Stimulated activated CD8-positive, alpha-beta memory T cell treated with anti-CD3 and anti-CD28 coated beads, Interleukin-15, amount 100 ng/mL, for 24 hours (primary cell): ENCODE measurements around the gene LTF.
"Not testable (repeated sequence)": the region's sequence is repeated elsewhere in the genome, so short reads cannot be mapped to it uniquely, and the experiment has no call there.

Experiments
- DNase-seq: peaks from one replicate; pipeline ENCODE4 v3.0.0-alpha.2; 2020; ENCODE audit warnings: low read depth

The LTF gene

DNA sequence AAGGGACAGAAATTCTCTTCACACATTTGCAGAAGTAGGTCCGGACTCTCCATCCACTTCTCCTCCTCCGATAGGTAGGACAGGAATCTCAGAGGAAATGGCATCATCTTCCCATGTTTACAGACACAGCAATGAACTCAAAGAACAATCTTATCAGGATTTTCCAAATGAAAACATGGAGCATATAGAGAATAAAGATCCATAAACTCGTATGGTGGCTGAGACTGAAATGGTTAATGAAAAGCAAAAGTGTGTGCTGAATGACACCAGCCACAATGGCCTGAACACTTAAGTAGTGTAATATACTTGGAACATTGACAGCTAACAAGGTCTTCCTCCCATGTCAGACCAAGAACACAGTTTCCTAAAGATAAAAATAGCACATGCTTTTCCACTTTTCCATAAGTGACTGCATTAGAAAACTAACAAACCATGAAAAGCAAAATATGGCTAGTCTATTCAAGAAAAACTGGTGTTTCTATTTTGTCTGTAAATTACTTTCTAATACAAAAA, 51.9 kb downstream of the LTF start:
- no peak for DNase-seq

DNA sequence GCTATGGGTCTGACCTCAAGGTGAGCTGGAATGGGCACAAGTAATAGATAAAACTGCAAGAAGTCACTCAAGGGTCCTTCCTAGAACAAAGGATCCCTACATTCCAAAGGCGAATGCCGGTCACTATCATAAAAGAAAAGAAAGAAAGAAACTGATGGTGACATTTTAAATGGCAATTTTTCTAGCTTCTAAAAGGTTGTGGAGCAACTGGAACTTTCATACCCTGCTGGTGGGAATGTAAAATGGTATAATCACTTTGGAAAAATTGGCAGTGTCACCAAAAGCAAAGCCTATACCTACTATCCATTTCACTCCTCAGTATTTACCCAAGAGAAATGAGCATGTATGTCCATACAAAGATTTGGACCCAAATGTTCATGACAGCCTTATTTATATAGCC, 53.4 kb downstream of the LTF start:
- no peak for DNase-seq

DNA sequence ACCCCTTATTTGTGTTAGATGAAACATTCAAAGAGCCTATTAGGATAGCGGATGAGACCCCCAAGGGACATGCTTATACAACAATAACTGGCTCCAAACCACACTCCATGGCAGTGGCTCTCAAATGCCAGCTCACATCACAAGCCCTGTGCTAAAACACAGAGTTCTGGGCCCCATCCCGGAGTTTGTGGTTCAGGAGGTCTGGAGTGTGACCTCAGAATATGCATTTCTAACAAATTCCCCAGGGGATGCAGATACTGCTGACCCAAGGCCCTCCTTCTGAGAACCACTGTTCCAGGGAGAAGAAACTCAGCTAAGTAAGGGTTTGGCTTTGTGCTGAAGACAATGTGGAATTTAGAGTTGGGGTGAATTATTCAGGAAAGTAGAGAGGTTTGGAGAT, 54.0 kb downstream of the LTF start:
- DNase-seq: no peak

DNA sequence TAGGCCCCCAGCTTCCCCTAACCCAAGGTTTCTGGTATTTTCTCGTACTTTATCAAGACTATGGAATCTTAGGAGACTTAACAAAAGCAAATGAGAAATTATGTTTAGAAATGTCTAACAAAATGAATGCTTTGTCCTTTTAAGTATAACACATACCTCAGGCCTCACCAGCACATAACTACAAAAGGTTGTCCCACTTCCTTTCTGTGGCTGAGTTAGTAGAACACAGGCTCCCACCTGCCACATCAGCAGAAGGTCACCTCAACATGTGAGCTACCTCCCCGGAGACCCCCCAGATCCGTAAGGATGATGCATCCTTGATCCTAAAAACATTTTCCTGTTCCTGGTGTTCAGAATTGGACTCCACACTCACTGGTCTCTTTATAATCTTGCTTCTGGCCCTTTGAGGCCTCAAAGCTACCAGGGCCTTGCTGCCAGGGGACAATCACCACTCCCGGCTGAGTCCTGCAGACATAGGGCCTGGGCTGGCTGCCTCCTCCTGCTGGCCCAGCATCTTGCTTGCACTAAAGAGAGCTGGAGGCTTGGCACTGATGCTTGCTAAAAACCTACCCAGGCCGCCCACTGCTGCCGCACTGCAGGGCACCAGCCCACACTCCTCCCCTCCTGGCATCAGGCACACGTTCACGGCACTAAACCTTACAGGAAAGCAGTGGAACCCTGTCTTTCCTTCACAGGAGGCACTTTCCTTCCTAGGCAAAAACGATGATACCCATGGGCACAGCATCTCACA, 54.8 kb downstream of the LTF start:
- no peak for DNase-seq

DNA sequence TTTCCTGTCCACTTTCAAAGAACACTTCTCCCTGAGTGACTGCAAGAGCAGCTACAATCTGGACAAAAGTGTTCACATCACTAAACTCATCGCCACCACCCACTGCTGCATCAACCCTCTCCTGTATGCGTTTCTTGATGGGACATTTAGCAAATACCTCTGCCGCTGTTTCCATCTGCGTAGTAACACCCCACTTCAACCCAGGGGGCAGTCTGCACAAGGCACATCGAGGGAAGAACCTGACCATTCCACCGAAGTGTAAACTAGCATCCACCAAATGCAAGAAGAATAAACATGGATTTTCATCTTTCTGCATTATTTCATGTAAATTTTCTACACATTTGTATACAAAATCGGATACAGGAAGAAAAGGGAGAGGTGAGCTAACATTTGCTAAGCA, 55.9 kb downstream of the LTF start:
- no peak for DNase-seq

DNA sequence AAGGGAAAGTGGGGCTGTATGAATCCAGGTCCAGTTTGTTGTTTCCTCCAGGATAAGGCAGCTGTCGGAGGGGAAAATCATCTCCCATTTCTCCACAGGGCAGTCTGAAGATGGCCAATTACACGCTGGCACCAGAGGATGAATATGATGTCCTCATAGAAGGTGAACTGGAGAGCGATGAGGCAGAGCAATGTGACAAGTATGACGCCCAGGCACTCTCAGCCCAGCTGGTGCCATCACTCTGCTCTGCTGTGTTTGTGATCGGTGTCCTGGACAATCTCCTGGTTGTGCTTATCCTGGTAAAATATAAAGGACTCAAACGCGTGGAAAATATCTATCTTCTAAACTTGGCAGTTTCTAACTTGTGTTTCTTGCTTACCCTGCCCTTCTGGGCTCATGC, 56.7 kb downstream of the LTF start:
- no peak for DNase-seq

DNA sequence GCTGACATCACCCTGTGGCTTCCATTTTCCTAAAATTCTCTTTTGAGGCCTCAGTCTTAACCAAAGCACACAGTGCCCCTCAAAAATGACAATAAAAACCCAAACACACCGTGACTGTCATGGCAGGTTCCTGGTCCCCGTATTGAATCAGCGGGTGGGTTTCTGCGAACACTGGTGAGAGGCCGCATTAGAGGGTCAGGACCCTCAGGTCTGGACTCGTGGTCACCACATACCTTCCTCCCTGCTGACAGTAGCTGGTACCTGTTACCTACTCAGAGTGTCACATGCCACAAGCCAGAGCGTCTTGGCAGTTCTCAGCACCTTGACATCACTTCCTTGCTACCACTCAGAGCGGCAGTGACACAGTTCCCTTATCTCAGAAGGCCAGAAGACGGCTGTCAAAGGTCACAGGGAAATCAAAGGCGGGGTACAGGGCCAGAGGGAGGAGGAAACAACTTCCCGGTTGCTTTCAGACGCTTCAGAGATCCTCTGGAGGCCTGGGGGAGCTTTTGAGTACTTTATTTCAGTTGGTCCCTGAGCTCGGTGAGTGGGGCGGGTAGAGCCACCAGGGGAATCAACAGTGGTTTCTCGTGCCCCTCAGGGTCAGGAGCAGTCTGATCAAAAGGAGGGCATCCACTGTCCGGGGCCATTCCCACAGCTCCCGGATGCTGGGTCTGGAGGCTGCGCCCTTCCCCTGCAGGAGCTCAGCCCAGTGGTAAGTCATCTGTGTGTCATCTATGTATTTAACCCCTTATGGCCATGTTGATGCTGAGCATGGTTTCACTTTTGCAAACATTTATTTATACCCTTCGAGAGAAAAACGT, 57.7 kb downstream of the LTF start, which contains the start of the genes CCR5AS and CCRL2:
CCR5AS (minus strand) TSS at position 279 of the 824 bp plus-strand sequence.
CCRL2 (plus strand) TSS at position 472 of the 824 bp plus-strand sequence. CDS start 821 bp downstream, outside the sequence.
- no peak for DNase-seq

DNA sequence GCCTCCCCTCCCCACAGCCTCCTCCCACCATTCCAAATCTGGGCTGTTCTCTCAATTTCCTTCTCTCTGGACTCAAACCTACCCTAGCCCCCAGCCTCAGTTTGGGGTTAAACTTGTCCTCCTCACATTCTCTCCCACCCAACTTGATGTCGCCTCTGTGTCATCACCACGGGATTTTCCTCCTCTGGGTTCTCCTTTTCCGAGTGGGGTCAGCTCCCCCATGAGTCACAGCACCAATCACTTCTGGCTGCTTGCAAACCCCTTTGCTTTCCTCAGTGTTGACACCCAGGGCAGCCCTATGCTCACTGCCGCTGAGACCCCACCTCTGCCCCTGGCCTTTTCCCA, 58.3 kb downstream of the LTF start:
- no peak for DNase-seq

DNA sequence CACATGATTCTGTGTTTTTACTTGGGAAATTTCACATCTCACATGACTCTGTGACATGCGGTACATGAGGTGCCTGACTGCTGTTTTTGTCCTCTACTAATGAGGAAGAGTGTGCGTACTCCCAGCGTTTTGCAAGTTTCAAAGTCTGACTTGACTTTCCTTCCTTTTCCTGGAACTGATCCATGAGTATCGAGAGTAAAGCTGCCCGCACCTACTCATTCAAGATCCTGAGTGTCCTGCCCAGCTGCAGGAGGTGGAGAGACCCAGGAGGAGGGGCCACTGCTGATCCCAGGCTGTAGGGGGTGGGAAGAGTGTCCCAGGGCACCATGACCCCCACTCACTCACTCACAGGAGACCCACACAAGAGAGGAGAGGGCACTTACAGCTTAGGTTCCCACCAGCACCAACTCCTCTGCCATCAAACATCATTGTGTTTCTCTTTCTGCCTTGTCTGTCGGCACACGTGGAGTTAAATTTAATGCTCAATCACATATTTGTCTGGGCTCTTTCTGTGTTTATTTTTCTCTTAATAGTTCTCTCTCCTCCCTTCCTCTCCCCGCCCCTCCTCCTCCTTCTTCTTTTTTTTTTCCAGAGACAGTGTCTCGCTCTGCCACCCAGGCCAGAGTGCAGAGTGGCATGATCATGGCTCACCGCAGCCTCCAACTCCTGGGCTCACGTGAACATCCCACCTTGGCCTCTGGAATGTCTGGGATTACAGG, 59.2 kb downstream of the LTF start:
- DNase-seq: no peak

DNA sequence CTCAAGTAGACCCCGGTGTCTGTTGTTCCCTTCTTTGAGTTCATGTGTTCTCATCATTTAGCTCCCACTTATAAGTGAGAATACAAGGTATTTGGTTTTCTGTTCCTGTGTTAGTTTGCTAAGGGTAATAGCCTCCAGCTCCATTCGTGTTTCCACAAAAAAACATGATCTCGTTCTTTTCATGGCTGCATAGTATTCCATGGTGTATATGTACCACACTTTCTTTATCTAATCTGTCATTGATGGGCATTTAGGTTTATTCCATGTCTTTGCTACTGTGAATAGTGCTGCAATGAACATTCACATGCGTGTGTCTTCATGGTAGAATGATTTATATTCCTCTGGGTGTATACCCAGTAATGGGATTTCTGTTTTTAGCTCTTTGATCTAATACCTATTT, 61.8 kb downstream of the LTF start:
- not testable (repeated sequence) for DNase-seq

DNA sequence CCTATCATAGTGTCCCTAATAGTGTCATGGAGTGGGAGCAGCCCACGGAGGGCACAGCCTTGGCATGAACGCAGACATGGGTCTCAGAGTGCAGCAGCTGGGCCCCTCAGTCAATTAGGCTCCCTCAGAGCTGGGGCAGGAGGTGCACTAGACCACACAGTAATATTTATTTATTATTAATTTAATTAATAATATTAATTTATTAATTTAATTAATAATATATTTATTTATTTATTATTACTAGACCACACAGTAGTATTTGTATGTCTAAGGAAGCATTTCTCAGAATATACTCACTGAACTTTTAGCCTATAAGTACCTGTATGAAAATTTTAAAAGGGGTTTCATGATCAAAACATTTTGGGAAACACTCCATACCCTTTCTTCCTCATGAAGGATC, 63.1 kb downstream of the LTF start:
- DNase-seq: no peak

DNA sequence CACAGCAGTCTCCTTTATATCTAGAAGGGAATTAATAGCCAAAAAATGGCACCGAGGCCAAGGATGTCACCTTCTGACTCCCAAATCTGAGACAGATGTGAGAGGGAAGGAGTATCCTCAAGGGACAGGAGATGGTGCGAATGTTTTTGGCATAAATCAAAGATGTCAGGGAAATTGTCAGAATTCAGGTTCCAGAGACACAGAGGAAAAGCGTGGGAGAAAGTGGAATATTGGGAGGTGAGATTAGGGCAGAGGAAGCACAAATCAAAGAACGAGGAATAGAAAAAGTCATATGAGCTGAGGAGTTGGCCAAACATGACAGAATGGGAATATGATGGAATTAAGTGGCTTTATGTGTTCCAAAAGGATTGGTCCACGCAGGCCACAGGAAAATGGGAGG, 63.9 kb downstream of the LTF start:
- no peak for DNase-seq

DNA sequence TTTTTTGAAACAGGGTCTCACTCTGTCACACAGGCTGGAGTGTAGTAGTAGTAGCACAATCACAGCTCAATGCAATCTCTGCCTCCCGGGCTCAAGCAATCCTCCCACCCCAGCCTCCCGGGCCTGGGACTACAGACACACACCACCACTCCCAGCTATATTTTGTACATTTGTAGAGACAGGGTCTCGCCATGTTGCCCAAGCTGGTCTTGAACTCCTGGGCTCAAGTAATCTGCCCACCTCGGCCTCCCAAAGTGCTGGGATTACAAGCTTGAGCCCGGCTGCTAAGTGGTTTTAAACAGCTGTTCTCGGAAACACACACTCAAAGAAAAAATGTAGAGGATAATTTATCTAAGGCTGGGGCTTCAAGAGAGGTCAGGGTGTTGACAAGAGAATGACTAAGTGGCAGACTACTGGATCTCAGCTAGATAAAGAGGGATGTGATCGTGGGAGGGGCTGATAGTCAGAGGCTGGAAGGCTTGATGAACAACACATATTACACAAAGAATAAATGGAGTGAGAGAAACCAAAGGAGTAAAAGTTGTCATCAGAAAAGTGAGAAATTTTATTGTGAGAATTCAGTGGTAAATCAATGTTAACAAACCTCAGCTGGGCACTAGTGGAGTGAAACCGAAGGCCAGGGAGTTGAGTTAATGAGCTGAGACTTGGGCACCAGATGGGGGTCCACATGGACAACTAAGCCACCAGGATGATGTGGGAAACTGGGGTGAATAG, 64.5 kb downstream of the LTF start:
- DNase-seq: no peak

DNA sequence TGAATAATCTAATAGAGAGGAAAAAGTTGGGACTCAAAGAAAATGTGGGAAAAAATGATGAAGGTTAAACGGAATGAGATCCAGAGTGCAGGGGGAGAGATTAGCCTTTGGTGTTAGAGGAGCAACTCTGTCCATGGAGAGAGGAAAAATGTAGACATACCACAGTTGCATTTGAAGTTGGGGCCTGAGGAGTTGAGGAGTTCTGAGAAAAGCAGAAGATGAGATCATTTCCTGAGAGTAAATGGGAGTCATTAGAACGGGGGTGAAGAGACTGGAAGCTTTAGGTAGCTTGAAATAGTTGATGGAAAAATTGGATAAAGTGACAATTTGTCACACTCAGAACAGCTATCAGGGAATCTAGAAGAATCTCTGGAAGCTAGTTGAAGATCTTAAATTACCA, 65.1 kb downstream of the LTF start:
- DNase-seq: no peak

DNA sequence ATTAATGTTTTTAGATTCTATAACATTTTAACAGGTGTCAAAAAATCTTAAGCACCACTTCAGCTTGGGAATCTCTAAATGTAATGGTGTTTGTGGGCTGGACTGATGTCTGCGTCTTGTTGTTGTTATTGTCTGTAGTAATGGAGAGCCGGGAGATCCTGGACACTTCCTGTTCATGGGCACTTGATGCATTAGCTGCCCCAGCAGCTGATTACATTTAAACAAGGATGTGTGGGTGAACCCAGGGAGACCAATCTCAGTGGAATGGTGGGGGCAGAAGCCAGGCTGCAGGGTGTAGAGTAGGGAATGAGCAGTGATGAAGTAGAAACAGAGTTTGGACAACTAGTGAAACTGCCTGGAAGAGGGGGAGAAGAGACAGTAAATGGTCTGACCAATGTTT, 65.6 kb downstream of the LTF start:
- DNase-seq: no peak

DNA sequence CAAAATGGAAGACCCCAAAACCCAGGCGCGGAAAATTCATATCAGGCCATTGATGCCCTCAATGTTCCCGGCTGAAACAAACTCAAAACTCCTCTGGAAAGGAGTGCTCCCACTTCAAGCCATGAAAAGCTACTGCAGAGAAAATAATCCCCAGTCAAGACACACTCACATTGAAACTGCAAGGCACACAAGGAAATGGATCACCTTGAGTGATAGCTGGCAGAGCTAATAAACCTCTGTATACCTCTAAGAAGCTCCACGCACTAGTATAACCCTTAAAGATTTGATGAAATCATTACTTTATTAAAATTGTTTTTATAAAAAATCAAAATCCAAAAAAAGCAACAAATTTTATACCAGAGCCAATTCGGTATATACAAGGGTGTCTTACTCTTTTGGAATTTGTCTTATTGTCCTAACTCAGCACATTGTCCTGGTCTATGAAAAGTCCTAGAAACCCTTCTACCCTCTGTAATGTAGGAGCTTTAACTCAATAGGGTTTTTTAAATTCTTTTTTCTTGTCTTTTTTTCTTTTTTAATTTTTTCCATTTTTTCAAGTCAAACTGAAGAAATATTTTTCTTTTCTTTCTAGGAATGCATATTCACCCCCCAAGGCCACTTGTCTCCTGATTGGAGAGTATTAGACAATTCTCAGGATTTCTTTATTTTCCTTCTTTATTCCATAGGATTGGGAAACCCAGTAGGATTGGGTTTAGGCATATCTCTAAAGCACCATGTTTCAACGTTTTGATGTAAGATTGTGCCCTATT, 66.3 kb downstream of the LTF start:
- DNase-seq: no peak

DNA sequence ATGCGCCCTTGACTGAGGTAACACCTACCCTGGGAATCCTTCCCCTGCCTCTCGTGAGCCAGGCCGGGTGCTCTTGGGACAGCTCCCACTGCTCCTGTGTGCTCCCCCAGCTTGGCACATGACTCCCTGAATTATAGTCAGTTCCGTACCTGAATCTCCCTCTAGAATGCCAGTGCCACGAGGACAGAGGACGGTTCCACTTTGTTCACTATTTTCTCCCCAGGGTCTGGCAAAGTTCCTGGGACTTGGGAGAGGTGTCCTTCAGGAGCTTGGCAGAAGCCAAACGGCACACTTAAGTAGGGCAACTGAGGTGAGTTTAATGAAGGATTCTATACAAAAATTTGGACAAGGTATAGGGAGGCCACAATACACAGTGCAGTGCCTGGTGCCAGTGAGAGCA, 67.6 kb downstream of the LTF start:
- DNase-seq: no peak

DNA sequence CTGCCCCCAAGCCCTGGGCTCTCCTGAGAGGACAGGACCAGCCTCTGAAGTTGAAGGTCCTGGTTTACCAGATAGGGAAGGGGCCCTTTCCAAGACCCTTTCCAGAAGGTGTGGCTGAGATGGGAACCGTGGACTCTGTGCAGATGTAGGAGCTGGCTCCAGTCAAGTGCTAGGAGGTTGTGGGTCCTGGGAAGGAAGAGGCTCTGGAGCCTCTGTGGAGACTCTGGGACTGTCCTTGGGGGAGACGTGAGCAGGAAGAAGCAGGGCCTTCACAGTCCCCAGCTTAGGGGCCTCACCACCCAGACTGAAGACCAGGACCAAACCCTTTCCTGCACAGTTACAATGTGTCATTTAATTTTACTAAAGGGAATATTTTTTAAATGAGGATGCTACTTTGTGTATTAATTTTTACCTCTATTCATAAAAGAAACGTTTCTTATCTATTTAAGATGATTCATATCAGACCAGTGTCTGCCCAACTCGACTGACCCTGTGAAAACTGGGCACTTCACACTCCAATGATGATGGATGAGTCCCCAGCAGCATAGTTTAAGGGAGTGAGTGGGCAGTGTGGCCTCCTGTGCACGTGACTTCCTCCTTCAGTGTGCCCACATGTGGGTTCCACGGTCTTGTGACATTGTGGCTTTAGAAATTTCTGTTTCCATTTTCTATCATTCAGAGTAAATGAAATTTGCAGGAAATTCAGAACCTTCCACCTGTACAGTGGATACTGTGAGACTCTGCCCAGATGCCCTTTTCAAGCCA, 68.8 kb downstream of the LTF start:
- no peak for DNase-seq

DNA sequence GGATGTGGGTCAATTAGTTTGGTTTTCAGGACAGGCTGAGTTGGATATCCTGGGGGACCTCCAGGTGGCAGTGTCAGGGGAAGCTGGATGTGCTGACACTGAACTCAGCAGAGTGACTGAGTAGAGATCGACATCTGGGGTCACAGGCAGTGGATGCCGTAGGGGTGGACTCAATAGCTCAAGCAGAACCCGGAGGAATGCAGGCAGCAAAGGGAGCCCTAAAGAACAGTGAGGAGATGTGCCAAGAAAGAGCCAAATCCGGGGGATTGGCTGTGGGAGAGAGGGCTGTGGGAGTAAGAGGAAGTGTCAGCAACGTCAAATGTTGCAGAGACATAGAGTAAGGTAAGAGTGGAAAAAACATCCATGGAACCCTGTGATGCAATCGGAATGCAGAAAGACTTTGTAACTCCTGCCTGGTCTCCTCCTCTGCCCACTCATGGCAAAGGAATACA, 69.5 kb downstream of the LTF start:
- no peak for DNase-seq
